ENCODE data around the gene TP63.
"Not testable (repeated sequence)": the region's sequence is repeated elsewhere in the genome, so short reads cannot be mapped to it uniquely, and the experiment has no call there.

DNA sequence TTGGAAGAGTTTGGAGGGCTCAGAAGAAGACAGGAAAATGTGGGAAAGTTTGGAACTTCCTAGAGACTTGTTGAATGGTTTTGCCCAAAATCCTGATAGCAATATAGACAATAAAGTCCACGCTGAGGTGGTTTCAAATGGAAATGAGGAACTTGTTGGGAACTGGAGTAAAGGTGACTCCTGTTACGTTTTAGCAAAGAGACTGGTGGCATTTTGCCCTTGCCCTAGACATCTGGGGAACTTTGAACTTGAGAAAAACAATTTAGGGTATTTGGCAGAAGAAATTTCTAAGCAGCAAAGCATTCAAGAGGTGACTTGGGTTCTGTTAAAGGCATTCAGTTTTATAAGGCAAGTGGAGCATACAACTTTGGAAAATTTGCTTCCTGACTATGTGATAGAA, 18.5 kb upstream of the TP63 start:
- TF ChIP-seq CTCF (IDR thresholded peaks at IDR 0.05); POLR2AphosphoS5 (IDR thresholded peaks at IDR 0.05); POLR2A (IDR thresholded peaks at IDR 0.05); EP300 (IDR thresholded peaks at IDR 0.05; ENCODE audit: low read depth): not testable (repeated sequence)
